K562 (cell line): ENCODE results near the gene CACNG7. TPM values are rescaled to one million over a fixed set of nuclear protein-coding genes. Genes with fewer than 3 reads are reported as not detected.

Experiments
- ATF3 ChIP-seq, 2 experiments: fragments of 450-650 bp in 1 of 2; sonication (generic) in 1 of 2; formaldehyde crosslinking in 1 of 2; IDR thresholded peaks in 1 of 2; conservative IDR thresholded peaks in 1 of 2; 2 replicates each; pipeline versions ENCODE4 v1.6.1 to v1.8.1; 2016 to 2023; ENCODE audit warnings: mild to moderate bottlenecking in 2 of 2, moderate library complexity in 2 of 2, inconsistent platforms in 1 of 2, missing genetic modification reagents in 1 of 2
- HDAC3 ChIP-seq: fragments of 450-650 bp; IDR thresholded peaks from 2 replicates; pipeline ENCODE4 v1.6.1; 2018; ENCODE audit warnings: borderline replicate concordance, mild to moderate bottlenecking, moderate library complexity; ENCODE audit not compliant: partially characterized antibody
- IRF9 ChIP-seq: fragments of 450-650 bp; IDR thresholded peaks from 2 replicates; pipeline ENCODE4 v1.6.1; 2016; ENCODE audit warnings: missing biosample characterization, missing genetic modification characterization
- MGA ChIP-seq: fragments of 450-650 bp; IDR thresholded peaks from 2 replicates; pipeline ENCODE4 v1.6.1; 2016; ENCODE audit warnings: mild to moderate bottlenecking, moderate library complexity
- RBM39 ChIP-seq: fragments of 200-400 bp; formaldehyde crosslinking; optimal IDR thresholded peaks from 2 replicates; pipeline ENCODE3; 2018; ENCODE audit warnings: low read depth, low read length
- ZC3H11A ChIP-seq: IDR thresholded peaks from 2 replicates; pipeline ENCODE4 v1.6.1; 2012; ENCODE audit warnings: low read depth, low read length, improper control_type of control experiment
- ZNF140 ChIP-seq: fragments of 250-450 bp; sonication (Bioruptor Pico); IDR thresholded peaks from 2 replicates; pipeline ENCODE4 v1.8.0; 2021; ENCODE audit warnings: moderate library complexity, mild to moderate bottlenecking, inconsistent platforms
- polyA plus RNA-seq, 8 experiments: library from polyadenylated mRNA; depleted of rRNA in 4 of 8; stranded (reverse) in 5 of 8; unstranded in 3 of 8; fragments of >200 nt; fragmentation: Nextera tagmentation in 2 of 8; fragmentation: Illumina TruSeq in 1 of 8; extraction: Ambion mirVana in 2 of 8; extraction: Trizol in 1 of 8; gene quantifications; 2 replicates each; pipeline versions ENCODE4 v1.2.1 to v1.2.3, GENCODE V29; 2011 to 2014; ENCODE audit warnings: inconsistent platforms in 1 of 8, missing spikeins in 1 of 8
- total RNA-seq, 7 experiments: library from RNA; depleted of rRNA in 6 of 7; stranded (reverse); fragments of >200 nt in 6 of 7; fragmentation: Illumina TruSeq in 2 of 7; extraction: Trizol in 2 of 7; gene quantifications; 2 replicates each; pipeline versions ENCODE4 v1.2.1 to v1.2.3, GENCODE V29; 2011 to 2021; ENCODE audit warnings: low replicate concordance in 1 of 7

CACNG7 gene
- total and polyA plus RNA-seq, 9 of the 15 experiments (the other 6 are each of a cell fraction or from before 2014, with no cell fraction given) = not detected

- TF ChIP-seq MGA (no peak), IRF9 (tag) (no peak), ZNF140 (CRISPR knock-in tag) (no peak), RBM39 (no peak), ZC3H11A (no peak), HDAC3 (no peak), ATF3 (IDR thresholded peaks at IDR 0.05) (peak; percentile 39), ATF3 (CRISPR knock-in tag; conservative IDR thresholded peaks at IDR 0.05) (no peak)
Observed at GRCh38 chr19:53916004-53916403, 6.9 kb downstream of the CACNG7 start (continued).
